HEK293 (cell line): Measurements from ENCODE around the gene PCP4.

Experiments used
- CTCF ChIA-PET: fragments of 350-600 bp; formaldehyde crosslinking; extraction: SDS; loops from one replicate; lab custom pipeline; 2021; ENCODE audit warnings: antibody characterized with exemption; lab: Yijun Ruan, JAX
- POLR2A ChIA-PET: fragments of 300-600 bp; formaldehyde crosslinking; extraction: SDS; loops from one replicate; lab custom pipeline; 2020; ENCODE audit warnings: antibody characterized with exemption, inconsistent platforms; lab: Yijun Ruan, JAX
- H3K27ac ChIP-seq: fragments of 200-500 bp; sonication (Bioruptor generic); 2 replicates; pipeline ENCODE4 v1.5.1; 2014; ENCODE audit warnings: low read depth, low read length, control low read depth, inconsistent platforms; ENCODE audit errors: extremely low read depth
- H3K36me3 ChIP-seq, 2 experiments: fragments of 200-500 bp in 1 of 2; sonication (Bioruptor generic) in 1 of 2; 1 replicate in 1 of 2; 2 replicates in 1 of 2; pipeline ENCODE4 v1.5.1; 2014 to 2017; ENCODE audit warnings: inconsistent platforms in 2 of 2, low read length in 2 of 2; ENCODE audit not compliant: control insufficient read depth in 2 of 2, insufficient read depth in 1 of 2
- H3K4me1 ChIP-seq: fragments of 200-500 bp; sonication (Bioruptor generic); 2 replicates; pipeline ENCODE4 v1.5.1; 2014; ENCODE audit warnings: mild to moderate bottlenecking, low read length, inconsistent platforms; ENCODE audit not compliant: control insufficient read depth, insufficient read depth
- H3K4me3 ChIP-seq: 2 replicates; pipeline ENCODE4 v1.5.1; 2011; ENCODE audit warnings: low read depth, mild to moderate bottlenecking, control low read depth, low read length, moderate library complexity
- H3K9me3 ChIP-seq: fragments of 200-500 bp; sonication (Bioruptor generic); 2 replicates; pipeline ENCODE4 v1.5.1; 2014; ENCODE audit warnings: low read depth, low read length, inconsistent platforms; ENCODE audit not compliant: control insufficient read depth, insufficient read depth
- GLIS1 ChIP-seq: fragments of 450-650 bp; formaldehyde crosslinking; IDR thresholded peaks from 2 replicates; pipeline ENCODE4 v1.5.1; 2016; ENCODE audit warnings: missing biosample characterization, missing genetic modification characterization
- HIC1 ChIP-seq: fragments of 450-650 bp; formaldehyde crosslinking; IDR thresholded peaks from 2 replicates; pipeline ENCODE4 v1.5.1; 2016; ENCODE audit warnings: missing biosample characterization, missing genetic modification characterization
- KLF7 ChIP-seq: fragments of 450-650 bp; formaldehyde crosslinking; IDR thresholded peaks from 2 replicates; pipeline ENCODE4 v1.5.1; 2016; ENCODE audit warnings: missing biosample characterization, missing genetic modification characterization, borderline replicate concordance
- MEIS1 ChIP-seq: sonication (generic); formaldehyde crosslinking; IDR thresholded peaks from 2 replicates; pipeline ENCODE4 v1.8.1; 2022; ENCODE audit warnings: missing genetic modification reagents, mild to moderate bottlenecking, borderline replicate concordance
- SCRT1 ChIP-seq: fragments of 450-650 bp; formaldehyde crosslinking; IDR thresholded peaks from 2 replicates; pipeline ENCODE4 v1.5.1; 2016; ENCODE audit warnings: missing biosample characterization, missing genetic modification characterization, borderline replicate concordance
- ZBTB11 ChIP-seq: fragments of 450-650 bp; formaldehyde crosslinking; conservative IDR thresholded peaks from 2 replicates; pipeline ENCODE4 v1.5.1; 2016; ENCODE audit warnings: low read depth, missing biosample characterization, missing genetic modification characterization
- ZBTB17 ChIP-seq: fragments of 450-650 bp; formaldehyde crosslinking; IDR thresholded peaks from 2 replicates; pipeline ENCODE4 v1.5.1; 2016; ENCODE audit warnings: missing biosample characterization, missing genetic modification characterization
- ZBTB20 ChIP-seq: fragments of 450-650 bp; formaldehyde crosslinking; IDR thresholded peaks from 2 replicates; pipeline ENCODE4 v1.5.1; 2016; ENCODE audit warnings: missing biosample characterization, missing genetic modification characterization
- ZBTB48 ChIP-seq: fragments of 450-650 bp; formaldehyde crosslinking; IDR thresholded peaks from 2 replicates; pipeline ENCODE4 v1.5.1; 2016; ENCODE audit warnings: missing biosample characterization, missing genetic modification characterization
- ZFP41 ChIP-seq: fragments of 450-650 bp; formaldehyde crosslinking; IDR thresholded peaks from 2 replicates; pipeline ENCODE4 v1.5.1; 2016; ENCODE audit warnings: missing biosample characterization, missing genetic modification characterization, borderline replicate concordance
- ZFP69B ChIP-seq: fragments of 450-650 bp; formaldehyde crosslinking; IDR thresholded peaks from 2 replicates; pipeline ENCODE4 v1.5.1; 2016; ENCODE audit warnings: missing biosample characterization, missing genetic modification characterization
- ZIC2 ChIP-seq: fragments of 450-650 bp; formaldehyde crosslinking; IDR thresholded peaks from 2 replicates; pipeline ENCODE4 v1.5.1; 2016; ENCODE audit warnings: missing biosample characterization, missing genetic modification characterization
- ZNF132 ChIP-seq: fragments of 450-650 bp; formaldehyde crosslinking; IDR thresholded peaks from 2 replicates; pipeline ENCODE4 v1.5.1; 2017; ENCODE audit warnings: missing biosample characterization, missing genetic modification characterization, borderline replicate concordance
- ZNF133 ChIP-seq: fragments of 450-650 bp; formaldehyde crosslinking; IDR thresholded peaks from 2 replicates; pipeline ENCODE4 v1.5.1; 2016; ENCODE audit warnings: missing biosample characterization, missing genetic modification characterization
- ZNF175 ChIP-seq: fragments of 450-650 bp; formaldehyde crosslinking; IDR thresholded peaks from 2 replicates; pipeline ENCODE4 v1.5.1; 2016; ENCODE audit warnings: missing biosample characterization, missing genetic modification characterization
- ZNF398 ChIP-seq: fragments of 450-650 bp; formaldehyde crosslinking; IDR thresholded peaks from 2 replicates; pipeline ENCODE4 v1.5.1; 2017; ENCODE audit warnings: missing biosample characterization, missing genetic modification characterization
- ZNF423 ChIP-seq: fragments of 450-650 bp; formaldehyde crosslinking; IDR thresholded peaks from 2 replicates; pipeline ENCODE4 v1.5.1; 2016; ENCODE audit warnings: missing biosample characterization, missing genetic modification characterization
- ZNF449 ChIP-seq: fragments of 450-650 bp; formaldehyde crosslinking; IDR thresholded peaks from 2 replicates; pipeline ENCODE4 v1.5.1; 2017; ENCODE audit warnings: missing biosample characterization, mild to moderate bottlenecking, missing genetic modification characterization, moderate library complexity
- ZNF645 ChIP-seq: fragments of 450-650 bp; formaldehyde crosslinking; IDR thresholded peaks from 2 replicates; pipeline ENCODE4; 2016; ENCODE audit warnings: missing biosample characterization, missing genetic modification characterization
- ZNF692 ChIP-seq: fragments of 450-650 bp; formaldehyde crosslinking; IDR thresholded peaks from 2 replicates; pipeline ENCODE4 v1.5.1; 2016; ENCODE audit warnings: missing biosample characterization, missing genetic modification characterization
- ZSCAN30 ChIP-seq: fragments of 450-650 bp; IDR thresholded peaks from 2 replicates; pipeline ENCODE4 v1.5.1; 2018; ENCODE audit warnings: missing biosample characterization, mild to moderate bottlenecking, missing genetic modification characterization, moderate library complexity

The PCP4 gene

GRCh38 chr21:39866093-39866492 is 1.1 kb upstream of the PCP4 start:
- Histone ChIP-seq H3K4me3 (no peak overlapping the region), H3K36me3 (no peaks in the 10 kb centered on the region), H3K27ac (no peak overlapping the region), H3K9me3 (no peaks in the 10 kb centered on the region)
- POLR2A ChIA-PET, result no interaction called here
- CTCF ChIA-PET, result interaction anchor here (0.5 to 6.6 kb wide), 17 partner anchors 10 to 520 kb away, joined by 3 to 126 read pairs (median 7); no protein-coding TSS in a partner anchor
- TF ChIP-seq HIC1 (tag by site-specific recombination) (no peak), ZNF175 (tag by site-specific recombination) (no peak), GLIS1 (tag by site-specific recombination) (no peak), ZBTB20 (tag by site-specific recombination) (no peak), ZNF449 (tag by site-specific recombination) (no peak), SCRT1 (tag by site-specific recombination) (no peak), ZBTB48 (no peak), ZNF132 (tag by site-specific recombination) (no peak), ZNF398 (no peak), ZNF692 (tag by site-specific recombination) (no peak), ZFP41 (tag by site-specific recombination) (no peak), MEIS1 (CRISPR knock-in tag) (no peak), ZNF133 (tag by site-specific recombination) (no peak), ZIC2 (tag by site-specific recombination) (no peak), ZSCAN30 (tag by site-specific recombination) (no peak), KLF7 (no peak), ZNF423 (tag by site-specific recombination) (no peak)
- TF ChIP-seq, all 188 proteins: peak for 0
- peaks cover 6% of the 10 kb centered on the region; the same call in 1 of the 2 replicates for H3K4me1 ChIP-seq

- no peaks in the 10 kb centered on the region for H3K9me3 ChIP-seq
- CTCF ChIA-PET, result interaction anchor here (0.6 to 6.6 kb wide), 8 partner anchors 8 to 475 kb away, joined by 3 to 126 read pairs (median 6); no protein-coding TSS in a partner anchor
- no peak overlapping the region for H3K4me3 ChIP-seq
- H3K4me1 ChIP-seq, result no peaks in the 10 kb centered on the region
- POLR2A ChIA-PET, result no interaction called here
- H3K27ac ChIP-seq, result no peak overlapping the region
- H3K36me3 ChIP-seq, result no peaks in the 10 kb centered on the region
- TF ChIP-seq ZNF645 (tag by site-specific recombination), result no peak
- TF ChIP-seq ZFP69B (tag by site-specific recombination), result no peak
- TF ChIP-seq ZBTB11 (tag by site-specific recombination), result no peak
- no peak for TF ChIP-seq ZBTB17 (tag by site-specific recombination)
These were observed 2.0 kb downstream of the PCP4 start for GRCh38 chr21:39869141-39869818.
